A673 (cell line): Measurements from ENCODE around the gene ROR1.

Experiments
- CTCF ChIP-seq: fragments of 300-800, 200-600 bp; sonication (generic); conservative IDR thresholded peaks from 2 replicates; pipeline ENCODE4 v1.5.1; 2017; ENCODE audit warnings: low read depth, mild to moderate bottlenecking, antibody characterized with exemption, low read length, moderate library complexity, mixed read lengths
- EZH2 ChIP-seq: fragments of 200-600 bp; sonication (generic); IDR thresholded peaks from 2 replicates; pipeline ENCODE4 v1.6.1; 2017; ENCODE audit warnings: borderline replicate concordance, low read depth, mild to moderate bottlenecking, mixed read lengths, antibody characterized with exemption, low read length; ENCODE audit not compliant: poor library complexity, severe bottlenecking

- no peak for TF ChIP-seq EZH2
- TF ChIP-seq CTCF, result peak; percentile 60
Measured at GRCh38 chr1:63915121-63915520, 141.3 kb downstream of the ROR1 start.
